GM18526 (cell line): ENCODE results near the gene BAZ1B.

Experiments used
- POLR2A ChIP-seq: IDR thresholded peaks from 3 replicates; pipeline ENCODE4 v1.6.1; 2011; ENCODE audit not compliant: insufficient read length; ENCODE audit errors: extremely low read depth

The BAZ1B gene

GRCh38 chr7:73461782-73462285 is 60.3 kb downstream of the BAZ1B start:
- no peak for TF ChIP-seq POLR2A

GRCh38 chr7:73454424-73454823 is 67.7 kb downstream of the BAZ1B start:
- TF ChIP-seq POLR2A = no peak

GRCh38 chr7:73452999-73453635 is 69.0 kb downstream of the BAZ1B start:
- no peak for TF ChIP-seq POLR2A

DNA sequence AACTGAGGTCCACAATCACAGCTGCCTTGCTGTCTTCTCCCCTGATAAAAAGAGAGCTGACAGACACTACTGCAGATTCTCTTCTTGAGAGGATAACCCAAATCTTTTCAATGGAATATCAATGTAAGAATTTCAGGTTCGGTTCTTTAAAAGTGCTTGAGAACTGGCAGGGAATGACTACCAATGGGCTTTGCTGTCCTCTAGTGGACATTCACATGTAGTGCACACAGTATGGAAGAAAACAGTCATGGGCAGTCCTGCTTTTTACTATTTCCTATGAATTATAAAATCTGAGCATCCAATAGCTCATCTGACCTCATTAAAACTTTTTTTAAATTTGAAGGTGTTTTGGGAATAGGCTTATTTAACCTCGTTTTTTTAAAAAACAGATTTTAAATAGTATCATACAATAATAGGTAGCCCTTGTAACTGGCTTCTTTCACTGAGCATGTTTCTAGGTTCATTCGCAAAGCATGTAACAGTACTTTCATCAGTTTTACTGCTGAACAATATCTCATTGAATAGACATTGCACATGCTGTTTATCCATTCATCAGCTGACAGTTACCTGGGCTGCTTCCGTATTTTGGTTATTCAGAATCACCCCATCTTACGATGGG is 70.2 kb downstream of the BAZ1B start:
- no peak for TF ChIP-seq POLR2A

DNA sequence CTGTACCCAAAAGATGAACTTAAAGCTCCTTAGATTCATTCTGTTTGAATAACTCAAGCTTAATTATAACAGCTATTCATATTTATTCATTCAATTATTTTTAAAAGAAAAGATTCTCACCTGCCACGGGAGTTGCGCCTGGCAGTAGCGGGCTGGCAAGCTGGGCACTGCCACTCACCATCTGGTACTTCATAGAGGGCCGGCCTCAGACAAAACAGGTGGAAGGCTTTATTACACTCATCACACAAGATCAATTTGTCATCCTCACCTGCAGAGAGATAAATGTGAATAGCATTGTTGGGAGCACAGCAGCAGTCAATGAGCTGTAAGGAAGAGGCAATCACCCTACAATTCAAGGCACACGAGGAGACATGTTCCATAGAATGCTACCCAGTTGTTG is 72.7 kb downstream of the BAZ1B start:
- TF ChIP-seq POLR2A = no peak

DNA sequence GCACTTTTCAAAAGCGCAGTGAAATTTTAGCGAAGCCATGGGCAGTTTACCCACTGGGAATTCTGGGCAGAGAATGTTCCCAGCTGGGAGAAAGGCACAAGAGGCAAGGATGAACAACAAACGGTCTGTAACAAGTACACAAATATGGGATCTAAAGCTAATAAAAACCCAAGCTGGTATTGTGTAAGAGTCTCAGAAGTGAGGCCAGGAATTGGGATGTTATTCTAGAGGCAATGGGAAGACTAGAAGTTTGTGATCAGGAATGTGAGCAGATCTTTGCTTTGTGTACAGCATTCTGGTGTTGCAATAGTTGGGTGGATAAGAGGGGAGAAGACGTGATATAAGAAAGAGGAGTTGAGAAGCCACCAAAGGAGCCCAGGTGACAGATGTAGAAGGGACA is 73.5 kb downstream of the BAZ1B start:
- no peak for TF ChIP-seq POLR2A

DNA sequence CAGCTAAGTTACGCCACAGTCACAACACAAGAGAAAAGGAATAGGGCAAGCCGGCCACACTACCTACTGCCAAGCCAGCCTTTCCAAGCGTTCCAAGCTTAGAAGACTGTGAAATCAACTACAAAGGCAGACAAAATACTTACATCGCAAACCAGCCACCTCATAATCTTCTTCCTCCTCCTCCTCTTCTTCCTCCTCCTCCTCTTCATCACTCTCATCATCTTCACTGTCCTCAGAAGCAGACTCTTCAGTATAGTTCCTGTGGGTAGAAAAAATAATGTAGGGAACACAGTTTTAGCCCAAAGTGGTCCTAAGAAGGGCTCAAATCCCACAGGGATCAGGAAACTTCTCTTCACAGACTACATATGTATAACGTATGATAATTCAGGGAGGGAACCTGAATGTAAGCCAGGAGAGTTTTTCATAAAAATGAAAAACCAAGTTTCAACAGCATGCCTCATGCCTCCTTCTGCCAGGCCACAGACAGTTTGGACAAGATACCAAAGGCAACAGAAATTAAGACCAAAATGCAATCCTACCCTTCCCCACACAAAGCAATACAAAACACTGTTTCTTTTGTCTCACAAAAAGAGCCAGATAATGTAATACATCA is 74.9 kb downstream of the BAZ1B start:
- TF ChIP-seq POLR2A = no peak

DNA sequence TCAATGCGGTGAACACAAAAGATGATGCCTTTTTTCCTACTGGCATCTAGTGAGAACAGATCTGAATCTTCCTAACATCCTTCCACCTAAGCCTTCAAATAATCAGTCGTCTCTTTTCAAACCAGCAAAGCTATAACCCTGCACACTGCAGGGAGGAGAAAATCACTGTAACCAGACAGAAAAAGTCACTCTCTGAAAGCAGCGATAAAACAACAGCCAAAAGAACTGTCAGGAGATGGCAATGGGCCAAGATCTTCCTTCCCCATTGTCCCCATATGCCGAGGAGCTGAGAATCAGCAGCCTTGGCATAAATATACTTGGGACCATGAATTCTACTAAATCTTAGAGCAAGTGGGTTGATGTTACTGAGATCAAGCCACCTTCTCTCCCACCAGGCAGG is 75.4 kb downstream of the BAZ1B start:
- no peak for TF ChIP-seq POLR2A

- no peak for TF ChIP-seq POLR2A
These were observed 78.4 kb downstream of the BAZ1B start for GRCh38 chr7:73443548-73444255.

GRCh38 chr7:73442903-73443500 is 79.1 kb downstream of the BAZ1B start:
- TF ChIP-seq POLR2A = no peak

DNA sequence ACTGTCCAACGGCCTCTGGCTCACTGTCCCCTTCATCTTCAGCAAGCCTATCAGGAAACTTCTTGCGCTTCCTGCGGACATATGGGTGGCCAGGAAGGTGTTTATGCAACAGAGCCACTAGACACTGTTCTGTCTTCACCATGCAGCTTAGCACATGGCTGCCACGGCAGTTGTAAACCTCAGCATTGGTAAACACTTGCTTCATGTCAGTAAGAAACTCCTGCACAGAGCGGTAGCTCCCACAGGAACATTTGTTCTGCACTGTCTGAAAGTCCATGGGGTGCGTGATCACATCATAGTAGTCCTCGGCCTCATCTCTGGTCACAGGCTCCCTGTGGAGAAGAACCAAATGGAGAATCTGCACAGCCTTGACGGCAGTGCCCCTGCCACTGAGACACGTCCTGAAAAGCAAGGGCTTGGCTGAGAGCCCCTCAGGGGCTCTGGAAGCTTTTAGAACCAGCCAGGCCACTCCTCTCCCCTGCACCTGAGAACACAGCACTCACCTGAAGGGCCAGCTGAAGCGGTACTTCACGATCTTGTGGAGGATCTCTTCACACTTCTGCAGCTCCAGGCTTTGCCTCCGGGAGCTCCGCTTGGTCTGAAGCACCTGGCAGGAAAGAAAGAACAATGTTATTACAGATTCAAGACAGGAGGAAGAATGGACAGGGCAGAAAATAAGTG is 79.7 kb downstream of the BAZ1B start:
- TF ChIP-seq POLR2A = no peak

GRCh38 chr7:73439410-73439704 is 82.7 kb downstream of the BAZ1B start:
- no peak for TF ChIP-seq POLR2A

DNA sequence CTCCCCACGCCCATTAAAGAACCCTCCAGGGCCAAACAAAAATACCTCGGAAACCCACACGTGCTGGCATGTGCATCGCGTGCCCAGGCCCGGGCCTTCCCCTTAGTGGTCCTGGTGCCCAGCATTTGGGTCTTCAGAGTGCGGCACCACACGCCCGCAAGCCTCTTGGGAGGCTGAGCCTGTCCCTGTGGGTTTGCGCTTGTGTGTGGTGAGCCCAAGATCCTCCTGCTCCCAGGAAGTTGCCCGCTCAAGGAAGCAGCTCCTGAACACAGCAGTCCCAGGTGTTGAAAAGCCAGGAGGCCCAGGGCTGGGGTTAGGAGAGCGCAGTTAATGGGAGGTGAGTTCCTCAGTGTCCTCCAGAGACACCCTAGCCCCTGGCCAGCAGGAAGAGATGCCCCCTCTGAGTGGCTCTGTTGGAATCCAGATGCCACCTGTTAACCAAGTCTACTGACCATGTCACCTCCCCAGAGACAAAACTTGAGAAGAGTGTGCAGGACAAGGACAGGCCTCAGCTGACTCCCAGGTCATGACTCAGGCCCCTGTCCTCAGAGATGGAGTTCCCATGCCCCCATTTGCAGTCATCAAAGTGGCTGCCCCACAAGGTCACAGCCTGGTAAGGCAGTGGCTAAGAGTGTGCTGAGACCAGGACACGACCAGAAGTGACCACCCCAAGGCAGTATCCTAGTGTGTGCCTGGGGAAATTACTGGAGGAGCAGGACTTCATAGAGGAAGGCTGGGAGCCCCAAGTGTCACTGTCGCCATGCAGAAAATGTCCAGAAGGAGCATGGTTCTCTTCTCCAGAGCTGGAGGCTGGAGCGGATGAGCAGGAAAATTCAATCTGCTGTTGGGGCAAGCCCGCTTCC is 83.3 kb downstream of the BAZ1B start:
- no peak for TF ChIP-seq POLR2A
